ENCODE data around the gene LRCH1.

The LRCH1 gene

DNA sequence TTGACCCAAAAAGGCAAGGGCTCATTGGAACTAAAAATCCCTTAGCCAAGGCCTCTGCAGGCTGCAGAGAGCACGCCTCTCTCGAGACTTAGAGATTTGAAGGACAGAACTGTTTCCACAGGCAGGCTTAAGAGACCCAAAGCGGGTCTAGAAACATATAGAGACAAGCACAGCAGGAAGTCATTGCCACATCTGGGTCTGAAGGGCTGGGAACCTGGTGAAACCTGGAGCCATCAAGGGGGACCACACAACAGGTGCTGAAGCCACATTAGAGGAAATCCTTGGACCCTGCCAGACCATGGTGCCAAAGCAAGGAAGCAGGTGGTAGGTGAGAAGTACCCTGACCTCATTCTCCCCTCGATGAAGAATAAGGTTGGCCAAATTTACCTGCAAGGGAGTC, 33.8 kb upstream of the LRCH1 start:
- DNase-seq (ENCODE audit: low read depth): no peak
- TF ChIP-seq CTCF (IDR thresholded peaks at IDR 0.05; ENCODE audit: insufficient read depth, low read depth, low read length, missing control alignments): no peak
- no peak overlapping the region for H3K4me3 ChIP-seq (ENCODE audit: low read depth, low read length)

DNA sequence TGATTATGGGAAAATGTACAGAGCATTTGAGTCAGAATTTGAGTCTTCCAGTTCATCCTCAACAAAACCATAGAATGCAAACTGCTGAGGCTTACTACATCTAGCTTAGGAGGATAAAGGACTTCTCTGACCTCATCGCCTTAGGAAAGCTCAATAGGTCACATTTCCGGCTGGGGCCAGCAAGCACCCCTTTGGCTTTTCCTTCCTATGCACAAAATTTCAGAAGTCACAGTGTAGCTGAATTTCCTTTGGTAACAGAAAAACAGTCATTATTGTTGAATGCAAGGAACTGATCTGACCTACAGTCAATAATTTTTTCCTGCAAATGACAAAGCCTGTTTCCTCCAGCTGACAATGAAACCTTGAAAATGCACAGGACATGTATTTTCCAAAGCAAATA, 32.8 kb upstream of the LRCH1 start:
- H3K4me3 ChIP-seq (ENCODE audit: low read depth, low read length): no peak overlapping the region
- no peak for DNase-seq (ENCODE audit: low read depth)
- TF ChIP-seq CTCF (IDR thresholded peaks at IDR 0.05; ENCODE audit: insufficient read depth, low read depth, low read length, missing control alignments): no peak

GRCh38 chr13:46521486-46521885, 31.5 kb upstream of the LRCH1 start:
- no peak overlapping the region for H3K4me3 ChIP-seq (ENCODE audit: low read depth, low read length)
- DNase-seq (ENCODE audit: low read depth): no peak
- no peak for TF ChIP-seq CTCF (IDR thresholded peaks at IDR 0.05; ENCODE audit: insufficient read depth, low read depth, low read length, missing control alignments)

GRCh38 chr13:46521921-46522747, 30.8 kb upstream of the LRCH1 start:
- H3K4me3 ChIP-seq (ENCODE audit: low read depth, low read length): no peak overlapping the region
- no peak for TF ChIP-seq CTCF (IDR thresholded peaks at IDR 0.05; ENCODE audit: insufficient read depth, low read depth, low read length, missing control alignments)
- no peak for DNase-seq (ENCODE audit: low read depth)

DNA sequence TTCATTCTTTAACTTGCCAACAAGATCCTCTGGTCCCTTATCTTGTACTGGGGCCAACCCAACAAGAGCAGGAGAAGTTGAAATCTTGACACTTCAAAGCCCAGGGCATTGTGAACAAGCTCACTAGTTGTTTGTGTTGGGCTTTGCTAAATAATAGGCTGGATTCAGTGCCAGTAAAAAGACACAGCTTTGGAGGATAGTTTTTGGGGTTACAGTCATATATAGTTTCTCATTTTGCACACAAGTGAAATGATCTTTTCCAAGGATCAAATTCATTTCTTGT, 30.3 kb upstream of the LRCH1 start:
- DNase-seq (ENCODE audit: low read depth): no peak
- no peak overlapping the region for H3K4me3 ChIP-seq (ENCODE audit: low read depth, low read length)
- no peak for TF ChIP-seq CTCF (IDR thresholded peaks at IDR 0.05; ENCODE audit: insufficient read depth, low read depth, low read length, missing control alignments)

DNA sequence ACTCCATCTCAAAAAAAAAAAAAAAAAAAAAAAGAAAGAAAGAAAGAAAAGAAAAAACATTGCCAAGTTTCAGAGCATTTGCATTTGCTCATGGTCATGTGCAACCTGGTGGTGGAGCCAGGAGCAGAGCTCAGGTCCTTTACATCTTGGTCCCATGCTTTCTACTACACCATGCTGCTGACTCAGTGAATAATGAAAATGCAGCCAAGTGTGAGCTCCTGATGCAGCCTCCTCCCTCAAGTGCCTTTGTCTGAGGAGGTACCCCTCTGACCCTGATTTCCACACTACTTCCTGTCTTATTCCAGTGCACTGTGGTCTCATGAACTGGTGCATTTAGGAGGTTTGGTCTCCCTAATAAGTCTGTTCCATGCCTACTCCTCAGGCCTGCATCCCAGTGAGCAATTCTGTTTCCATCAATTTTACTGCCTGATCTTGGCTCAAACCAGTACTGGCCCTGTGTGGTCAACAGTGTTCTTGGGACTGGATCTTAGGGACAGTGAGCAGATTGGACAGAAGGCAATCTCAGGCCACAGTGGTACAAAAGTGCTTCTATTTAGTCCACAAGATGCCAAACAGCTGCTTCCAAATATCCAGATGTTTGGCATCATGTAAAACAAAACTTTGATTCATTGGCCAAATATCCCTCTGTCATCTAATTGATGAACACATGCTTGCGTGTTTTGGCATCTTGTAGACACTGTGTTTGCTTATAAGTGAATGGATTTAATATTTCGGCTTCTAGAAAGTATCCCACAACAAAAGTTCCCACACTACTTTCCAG, 28.8 kb upstream of the LRCH1 start:
- TF ChIP-seq CTCF (IDR thresholded peaks at IDR 0.05; ENCODE audit: insufficient read depth, low read depth, low read length, missing control alignments): no peak
- no peak overlapping the region for H3K4me3 ChIP-seq (ENCODE audit: low read depth, low read length)
- DNase-seq (ENCODE audit: low read depth): no peak
